Kidney (tissue), 14 donors: Measurements from ENCODE around the gene TPRG1. TPM values are rescaled to one million over a fixed set of nuclear protein-coding genes. Genes with fewer than 3 reads are reported as not detected.

Experiments
- DNase-seq, 5 donors: peaks; one replicate each; pipeline ENCODE4 v3.0.0-alpha.2; 2013 to 2020
- FAIRE-seq: peaks from 2 replicates; lab custom pipeline; 2012; peaks lifted over from hg19 to GRCh38; lab: Jason Lieb, UNC
- H3K27ac ChIP-seq, 2 donors: one replicate each; pipeline ENCODE4 v1.7.0; 2013; ENCODE audit warnings: low read depth in 2 of 2, low read length in 2 of 2, inconsistent platforms in 1 of 2
- H3K27me3 ChIP-seq: one replicate; pipeline ENCODE4 v1.7.1; 2013; ENCODE audit warnings: low read length, inconsistent platforms; ENCODE audit not compliant: control insufficient read depth, insufficient read depth
- H3K36me3 ChIP-seq, 3 donors: one replicate each; pipeline versions ENCODE4 v1.7.0 to v1.7.1; 2013; ENCODE audit warnings: low read length in 3 of 3, control low read depth in 1 of 3, inconsistent platforms in 1 of 3; ENCODE audit not compliant: insufficient read depth in 3 of 3, control insufficient read depth in 2 of 3
- H3K4me1 ChIP-seq, 3 donors: one replicate each; pipeline versions ENCODE4 v1.7.0 to v1.7.1; 2013; ENCODE audit warnings: low read length in 3 of 3, inconsistent platforms in 1 of 3, low read depth in 1 of 3; ENCODE audit not compliant: control insufficient read depth in 2 of 3, insufficient read depth in 2 of 3
- H3K4me3 ChIP-seq, 3 donors: one replicate each; pipeline versions ENCODE4 v1.7.0 to v1.8.1; 2013; ENCODE audit warnings: low read length in 3 of 3, control low read depth in 1 of 3, inconsistent platforms in 1 of 3
- H3K9ac ChIP-seq, 3 donors: one replicate each; pipeline versions ENCODE4 v1.7.0 to v1.7.1; 2013; ENCODE audit warnings: low read length in 3 of 3, control low read depth in 1 of 3, inconsistent platforms in 1 of 3
- H3K9me3 ChIP-seq, 3 donors: one replicate each; pipeline versions ENCODE4 v1.7.0 to v1.7.1; 2013; ENCODE audit warnings: low read length in 3 of 3, control low read depth in 1 of 3, inconsistent platforms in 1 of 3; ENCODE audit not compliant: control insufficient read depth in 2 of 3, insufficient read depth in 1 of 3
- CTCF ChIP-seq: IDR thresholded peaks from 3 replicates; pipeline ENCODE4 v1.5.1; 2012; ENCODE audit warnings: mild to moderate bottlenecking, moderate library complexity, borderline replicate concordance; ENCODE audit not compliant: insufficient read depth; ENCODE audit errors: extremely low read depth
- intact Hi-C: fragments of 100-400 bp; cut with DNase I; formaldehyde crosslinking; loops from one replicate; pipeline ENCODE4 v1.11.1; 2022
- polyA plus RNA-seq: library from polyadenylated mRNA; stranded (reverse); fragments of 350-450 nt; fragmentation: Illumina TruSeq; extraction: RNeasy Lipid Tissue Mini Kit (QIAGEN cat#74804); gene quantifications from one replicate; pipeline ENCODE4 v1.2.3, GENCODE V29; 2014; ENCODE audit warnings: low read depth, low replicate concordance; ENCODE audit not compliant: insufficient read depth
- total RNA-seq: library from RNA; stranded (reverse); fragmentation: NEBNext Ultra II Directional; extraction: Animal tissue kit (Norgen Biotek cat#: 25700); gene quantifications from one replicate; pipeline ENCODE4 v1.2.1, GENCODE V29; 2021
- donor health status: control.
- donor health status: control.
- donor health status: control.
- donor health status: control.
- donor health status: control.
- donor health status: DM: yes; HTN: yes; CAD: no.
- donor health status: Normal renal cell carcinoma (clear cell type).

TPRG1 gene
- total and polyA plus RNA-seq, 2 donors from 2014 or later = 0.37 to 2.7 TPM

- FAIRE-seq (no peak), DNase-seq (no peak)
- H3K4me3 ChIP-seq = no peak overlapping the region
- no peak overlapping the region for H3K9ac ChIP-seq
- H3K4me1 ChIP-seq = no peaks in the 10 kb centered on the region
- H3K36me3 ChIP-seq = no peaks in the 10 kb centered on the region
- no peak for TF ChIP-seq CTCF
- H3K9me3 ChIP-seq = no peaks in the 10 kb centered on the region
- intact Hi-C loops = no loop called here
- no peaks in the 10 kb centered on the region for H3K27me3 ChIP-seq
- H3K27ac ChIP-seq = no peak overlapping the region
Measured at GRCh38 chr3:189298469-189299375, 127.0 kb downstream of the TPRG1 start.

- Histone ChIP-seq H3K9ac (no peak overlapping the region), H3K36me3 (no peaks in the 10 kb centered on the region), H3K27ac (no peak overlapping the region), H3K9me3 (no peaks in the 10 kb centered on the region), H3K27me3 (no peaks in the 10 kb centered on the region), H3K4me1 (no peaks in the 10 kb centered on the region), H3K4me3 (no peak overlapping the region)
- DNase-seq (no peak), FAIRE-seq (no peak)
- intact Hi-C loops = no loop called here
- no peak for TF ChIP-seq CTCF
Measured at GRCh38 chr3:189300345-189300744, 128.6 kb downstream of the TPRG1 start.

- Histone ChIP-seq H3K27me3 (no peaks in the 10 kb centered on the region), H3K9me3 (no peaks in the 10 kb centered on the region), H3K27ac (no peak overlapping the region), H3K4me3 (no peak overlapping the region), H3K4me1 (no peaks in the 10 kb centered on the region), H3K36me3 (no peaks in the 10 kb centered on the region), H3K9ac (no peak overlapping the region)
- intact Hi-C loops = no loop called here
- no peak for DNase-seq
- FAIRE-seq = no peak
- TF ChIP-seq CTCF = no peak
Measured at GRCh38 chr3:189301479-189301878, 129.7 kb downstream of the TPRG1 start.
